Measurements from ENCODE around the gene CAD.

- TF ChIP-seq CTCF (conservative IDR thresholded peaks at IDR 0.05; ENCODE audit: low read length), result no peak
- no peak for TF ChIP-seq EZH2phosphoT487 (IDR thresholded peaks at IDR 0.05; ENCODE audit: borderline replicate concordance)
Observed at GRCh38 chr2:27171351-27171848, 45.8 kb upstream of the CAD start.
